ENCODE measurements around the gene NTNG1. TPM values are rescaled to one million over a fixed set of nuclear protein-coding genes. Genes with fewer than 3 reads are reported as not detected.

NTNG1 gene
- total and polyA plus RNA-seq, 2 of the 4 experiments (the other 2 are of a cell fraction), result 1.2 to 2.3 TPM

GRCh38 chr1:107526524-107527198 is 385.8 kb downstream of the NTNG1 start:
- intact Hi-C loops (cut with micrococcal nuclease) (loop anchor here (10.0 kb wide), 1 partner anchor 228 kb away; no protein-coding TSS in a partner anchor), dilution Hi-C loops (cut with HindIII; ENCODE audit: low sequenced_read_pairs, unreplicated experiment) (no loop called here), in situ Hi-C loops (cut with MboI; ENCODE audit: low sequenced_read_pairs) (no loop called here)
- no peaks in the 10 kb centered on the region for H3K9me1 ChIP-seq (ENCODE audit: insufficient read depth, low read length)
- no peaks in the 10 kb centered on the region for H4K20me1 ChIP-seq (ENCODE audit: insufficient read depth, low read length)
- H3K18ac ChIP-seq (ENCODE audit: low read depth, low read length), result no peak overlapping the region
- no peaks in the 10 kb centered on the region for H3K4me1 ChIP-seq (ENCODE audit: control insufficient read depth, insufficient read depth, low read length)
- H4K5ac ChIP-seq (ENCODE audit: low read depth, low read length), result no peak overlapping the region
- no peaks in the 10 kb centered on the region for H3K27me3 ChIP-seq (ENCODE audit: control insufficient read depth, insufficient read depth, low read length)
- ATAC-seq (ENCODE audit: low read depth) (no peak), DNase-seq (no peak)
- H3K23ac ChIP-seq (ENCODE audit: low read depth, low read length), result no peak overlapping the region
- no peak overlapping the region for H4K91ac ChIP-seq (ENCODE audit: insufficient read depth, low read depth, low read length)
- no peak overlapping the region for H3K4me3 ChIP-seq (ENCODE audit: insufficient read depth, low read depth, low read length)
- no peaks in the 10 kb centered on the region for H3K9me3 ChIP-seq (ENCODE audit: control insufficient read depth, insufficient read depth, low read length)
- no peak overlapping the region for H2AK5ac ChIP-seq (ENCODE audit: low read depth, low read length)
- no peak overlapping the region for H2BK15ac ChIP-seq (ENCODE audit: low read depth, low read length)
- H3K9ac ChIP-seq (ENCODE audit: low read depth, low read length), result no peak overlapping the region
- no peak overlapping the region for H2BK5ac ChIP-seq (ENCODE audit: low read depth, low read length, poor library complexity, severe bottlenecking)
- H4K8ac ChIP-seq (ENCODE audit: low read depth in 2 of 2, low read length in 2 of 2), result no peak overlapping the region
- WGBS, 2 experiments (ENCODE audit: extremely low coverage in 2 of 2, insufficient read length in 1 of 2), result no CpG with 5 or more reads among the region's 2 CpGs
- H3K36me3 ChIP-seq (ENCODE audit: control insufficient read depth, insufficient read depth, low read length), result no peaks in the 10 kb centered on the region
- CTCF ChIA-PET, result no interaction called here
- no peak overlapping the region for H2AK9ac ChIP-seq (replicated peaks; ENCODE audit: low read depth, low read length, poor library complexity)
- POLR2A ChIA-PET (ENCODE audit: unreplicated experiment), result no interaction called here
- no peak overlapping the region for H2BK20ac ChIP-seq (ENCODE audit: low read depth, low read length)
- no peak overlapping the region for H3K4ac ChIP-seq (ENCODE audit: low read depth, low read length)
- H2AFZ ChIP-seq (replicated peaks; ENCODE audit: low read length, poor library complexity), result no peak overlapping the region
- no peak overlapping the region for H3K56ac ChIP-seq (ENCODE audit: extremely low read depth, insufficient read depth, low read length)
- no TSS peak for BruUV-seq (replicated peaks)
- no peak for TF ChIP-seq SMC3 (IDR thresholded peaks at IDR 0.05; ENCODE audit: low read depth, low read length)
- no peak for TF ChIP-seq BHLHE40 (IDR thresholded peaks at IDR 0.05; ENCODE audit: low read depth, low read length)
- TF ChIP-seq CEBPB (IDR thresholded peaks at IDR 0.05; ENCODE audit: low read depth, low read length), result no peak
- TF ChIP-seq RFX5 (IDR thresholded peaks at IDR 0.05; ENCODE audit: low read depth, low read length), result no peak
- TF ChIP-seq MAFK (IDR thresholded peaks at IDR 0.05; ENCODE audit: low read depth, low read length), result no peak
- TF ChIP-seq NFE2L2 (IDR thresholded peaks at IDR 0.05; ENCODE audit: low read depth, low read length), result no peak
- no peak for TF ChIP-seq USF2 (IDR thresholded peaks at IDR 0.05; ENCODE audit: low read depth, low read length)
- TF ChIP-seq RCOR1 (IDR thresholded peaks at IDR 0.05; ENCODE audit: insufficient replicate concordance, low read length), result no peak
- TF ChIP-seq MXI1 (IDR thresholded peaks at IDR 0.05; ENCODE audit: borderline replicate concordance, low read depth, low read length), result no peak
- H3K79me1 ChIP-seq (ENCODE audit: low read depth in 1 of 2, low read length in 2 of 2), result no peaks in the 10 kb centered on the region
- no peak overlapping the region for H3K14ac ChIP-seq (replicated peaks; ENCODE audit: low read depth, low read length)
- no peak overlapping the region for H2BK120ac ChIP-seq (ENCODE audit: low read depth, low read length)
- H3K4me2 ChIP-seq (ENCODE audit: low read depth, low read length), result no peak overlapping the region
- H3K27ac ChIP-seq (ENCODE audit: insufficient read depth, low read length), result no peak overlapping the region

Measured in IMR-90 (cell line).